GM12891 (cell line): ENCODE measurements around the gene DHX35.

Experiments used
- POLR2A ChIP-seq: IDR thresholded peaks from 2 replicates; pipeline ENCODE4 v1.6.1; 2011; ENCODE audit warnings: low read depth, low read length, control low read depth
- POLR2AphosphoS5 ChIP-seq: IDR thresholded peaks from 2 replicates; pipeline ENCODE4 v1.6.1; 2011; ENCODE audit warnings: low read depth, low read length, control low read depth
- TAF1 ChIP-seq: IDR thresholded peaks from 2 replicates; pipeline ENCODE4 v1.6.1; 2011; ENCODE audit warnings: low read depth, low read length, control low read depth

DNA sequence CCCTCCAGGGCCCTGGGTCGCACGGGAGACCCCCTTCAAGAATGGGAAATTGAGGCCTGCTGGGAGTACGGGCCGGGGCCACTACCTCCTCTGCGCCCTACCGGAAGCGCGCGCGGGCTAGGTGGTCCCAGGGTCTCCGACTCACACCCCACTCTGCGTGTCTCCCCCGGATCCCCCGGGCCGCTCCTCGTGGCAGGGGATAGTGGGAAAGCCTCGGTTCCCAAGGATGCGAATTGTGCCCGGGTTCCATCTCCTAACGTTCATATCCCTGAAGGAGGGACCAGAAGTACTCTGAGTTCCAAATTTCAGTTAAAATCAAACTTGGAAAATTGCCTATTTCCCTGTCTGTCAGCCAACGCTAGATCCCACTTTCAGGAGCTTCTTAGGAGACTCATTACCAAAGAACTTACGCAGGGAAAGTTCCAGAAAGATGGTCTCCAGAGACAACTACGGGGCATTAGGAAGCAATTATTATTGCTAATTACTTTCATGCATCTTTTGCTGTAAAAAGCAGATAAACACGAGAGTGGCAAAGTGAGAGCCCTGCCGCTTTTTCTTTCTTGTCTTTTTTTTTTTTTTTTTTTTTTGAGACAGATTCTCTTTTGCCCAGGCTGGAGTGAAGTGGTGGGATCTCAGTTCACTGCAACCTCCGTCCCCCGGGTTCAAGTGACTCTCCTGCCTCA is 35.1 kb upstream of the DHX35 start:
- no peak for TF ChIP-seq POLR2AphosphoS5
- TF ChIP-seq POLR2A, result no peak
- no peak for TF ChIP-seq TAF1
